Measurements from ENCODE around the gene SUMO3. TPM values are rescaled to one million over a fixed set of nuclear protein-coding genes. Genes with fewer than 3 reads are reported as not detected.

SUMO3 gene
- total RNA-seq, 1 donor from 2014 or later, result 84.5 TPM

- Mint-ChIP-seq H3K4me3 (no peak overlapping the region), H3K36me3 (peaks cover 37% of the 10 kb centered on the region), H3K27ac (no peak overlapping the region), H3K9me3 (no peaks in the 10 kb centered on the region), H3K27me3 (ENCODE audit: low read depth) (no peaks in the 10 kb centered on the region), H3K4me1 (no peaks in the 10 kb centered on the region)
- TF ChIP-seq CTCF (IDR thresholded peaks at IDR 0.05; ENCODE audit: unreplicated experiment), result no peak
- no peak for DNase-seq (ENCODE audit: low spot score in 2 of 2, unreplicated experiment in 2 of 2)
These were observed 40.9 kb upstream of the SUMO3 start for GRCh38 chr21:44858791-44859190.

- H3K27me3 Mint-ChIP-seq (ENCODE audit: low read depth), result no peaks in the 10 kb centered on the region
These were observed 40.4 kb upstream of the SUMO3 start for GRCh38 chr21:44858291-44858690.

GRCh38 chr21:44857127-44857892, 39.4 kb upstream of the SUMO3 start:
- DNase-seq (ENCODE audit: low spot score in 2 of 2, unreplicated experiment in 2 of 2), result no peak
- no peak for TF ChIP-seq CTCF (IDR thresholded peaks at IDR 0.05; ENCODE audit: unreplicated experiment)
- no peak overlapping the region for H3K27ac Mint-ChIP-seq
- peaks cover 39% of the 10 kb centered on the region for H3K36me3 Mint-ChIP-seq
- H3K27me3 Mint-ChIP-seq (ENCODE audit: low read depth), result no peaks in the 10 kb centered on the region
- H3K4me1 Mint-ChIP-seq, result no peaks in the 10 kb centered on the region
- H3K9me3 Mint-ChIP-seq, result no peaks in the 10 kb centered on the region
- H3K4me3 Mint-ChIP-seq, result no peak overlapping the region

More at GRCh38 chr21:44858291-44858690, 40.4 kb upstream of the SUMO3 start:
- no peaks in the 10 kb centered on the region for H3K4me1 Mint-ChIP-seq
- H3K27ac Mint-ChIP-seq, result no peak overlapping the region
- no peak overlapping the region for H3K4me3 Mint-ChIP-seq
- H3K9me3 Mint-ChIP-seq, result no peaks in the 10 kb centered on the region
- no peak for TF ChIP-seq CTCF (IDR thresholded peaks at IDR 0.05; ENCODE audit: unreplicated experiment)
- no peak for DNase-seq (ENCODE audit: low spot score in 2 of 2, unreplicated experiment in 2 of 2)
- peaks cover 39% of the 10 kb centered on the region for H3K36me3 Mint-ChIP-seq

- Mint-ChIP-seq H3K27me3 (ENCODE audit: low read depth) (no peaks in the 10 kb centered on the region), H3K36me3 (peaks cover 30% of the 10 kb centered on the region), H3K27ac (no peak overlapping the region), H3K4me1 (no peaks in the 10 kb centered on the region), H3K4me3 (no peak overlapping the region), H3K9me3 (no peaks in the 10 kb centered on the region)
- no peak for DNase-seq (ENCODE audit: low spot score in 2 of 2, unreplicated experiment in 2 of 2)
- no peak for TF ChIP-seq CTCF (IDR thresholded peaks at IDR 0.05; ENCODE audit: unreplicated experiment)
These were observed 38.3 kb upstream of the SUMO3 start for GRCh38 chr21:44856131-44856530.

- DNase-seq (ENCODE audit: low spot score in 2 of 2, unreplicated experiment in 2 of 2), result no peak
- H3K9me3 Mint-ChIP-seq, result no peaks in the 10 kb centered on the region
- H3K27ac Mint-ChIP-seq, result peak overlapping the region; percentile 43
- H3K4me1 Mint-ChIP-seq, result no peaks in the 10 kb centered on the region
- H3K27me3 Mint-ChIP-seq (ENCODE audit: low read depth), result no peaks in the 10 kb centered on the region
- TF ChIP-seq CTCF (IDR thresholded peaks at IDR 0.05; ENCODE audit: unreplicated experiment), result no peak
- H3K36me3 Mint-ChIP-seq, result peaks cover 28% of the 10 kb centered on the region
- H3K4me3 Mint-ChIP-seq, result no peak overlapping the region
These were observed 37.7 kb upstream of the SUMO3 start for GRCh38 chr21:44855572-44855971.

Data from mesothelial cell of epicardium (in vitro differentiated cells).